Colonic mucosa (tissue), 4 donors: ENCODE data around the gene CASTOR1. TPM values are rescaled to one million over a fixed set of nuclear protein-coding genes. Genes with fewer than 3 reads are reported as not detected.

Source experiments
- DNase-seq: peaks from one replicate; pipeline ENCODE4 v3.0.0-alpha.2; 2020
- H3K27ac ChIP-seq: fragments of 200-600 bp; one replicate; pipeline ENCODE4 v1.8.0; 2021
- H3K27me3 ChIP-seq: fragments of 200-600 bp; one replicate; pipeline ENCODE4 v1.8.0; 2021
- H3K36me3 ChIP-seq: fragments of 200-600 bp; one replicate; pipeline ENCODE4 v1.8.0; 2021
- H3K4me1 ChIP-seq: fragments of 200-600 bp; one replicate; pipeline ENCODE4 v1.8.0; 2021; ENCODE audit warnings: mild to moderate bottlenecking
- H3K4me3 ChIP-seq: fragments of 200-600 bp; one replicate; pipeline ENCODE4 v1.8.0; 2021
- H3K9ac ChIP-seq, 2 donors: one replicate each; pipeline ENCODE4 v1.7.0; 2013; ENCODE audit warnings: control low read depth in 2 of 2, low read depth in 2 of 2, low read length in 2 of 2
- H3K9me3 ChIP-seq: fragments of 200-600 bp; one replicate; pipeline ENCODE4 v1.8.0; 2021
- intact Hi-C: fragments of 100-400 bp; cut with DNase I; formaldehyde crosslinking; loops from one replicate; pipeline ENCODE4 v1.14.1; 2022
- total RNA-seq, 2 donors: library from RNA; stranded (reverse); fragmentation: NEBNext Ultra II Directional in 1 of 2; extraction: Animal tissue kit (Norgen Biotek cat#: 25700) in 1 of 2; gene quantifications; one replicate each; pipeline ENCODE4 v1.2.1, GENCODE V29; 2021
- TF ChIP-seq, protein P1 (sequence below): fragments of 200-600 bp; IDR thresholded peaks from one replicate; pipeline ENCODE4 v1.8.0; 2022; ENCODE audit warnings: antibody characterized with exemption, mild to moderate bottlenecking
- donor health status: healthy.
- donor health status: DM: no; HTN: no; CAD: no.
- donor health status: DM: no; HTN: no; CAD: no.

CASTOR1 gene
- total RNA-seq, 2 donors from 2014 or later: 4.5 to 5.0 TPM

DNA sequence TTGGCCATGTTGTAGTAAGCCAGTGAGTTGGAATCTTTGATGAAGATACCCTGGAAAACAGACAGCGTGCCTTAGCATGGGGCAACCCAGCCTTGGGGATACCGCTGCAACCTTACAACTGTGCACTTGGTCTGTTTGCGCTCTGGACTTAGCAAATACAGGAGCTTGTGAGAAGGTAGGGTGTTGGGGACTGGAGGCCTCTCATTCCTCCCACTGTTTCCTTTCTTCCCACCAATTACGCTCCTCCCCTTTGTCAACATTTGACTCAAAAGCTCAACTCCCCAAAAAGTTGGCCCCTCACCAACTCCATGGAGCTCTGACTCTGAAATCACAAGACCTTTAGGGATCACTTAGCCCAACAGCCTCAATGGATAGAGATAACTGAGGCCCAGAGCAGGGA, 45.3 kb upstream of the CASTOR1 start:
- TF ChIP-seq, protein P1, sequence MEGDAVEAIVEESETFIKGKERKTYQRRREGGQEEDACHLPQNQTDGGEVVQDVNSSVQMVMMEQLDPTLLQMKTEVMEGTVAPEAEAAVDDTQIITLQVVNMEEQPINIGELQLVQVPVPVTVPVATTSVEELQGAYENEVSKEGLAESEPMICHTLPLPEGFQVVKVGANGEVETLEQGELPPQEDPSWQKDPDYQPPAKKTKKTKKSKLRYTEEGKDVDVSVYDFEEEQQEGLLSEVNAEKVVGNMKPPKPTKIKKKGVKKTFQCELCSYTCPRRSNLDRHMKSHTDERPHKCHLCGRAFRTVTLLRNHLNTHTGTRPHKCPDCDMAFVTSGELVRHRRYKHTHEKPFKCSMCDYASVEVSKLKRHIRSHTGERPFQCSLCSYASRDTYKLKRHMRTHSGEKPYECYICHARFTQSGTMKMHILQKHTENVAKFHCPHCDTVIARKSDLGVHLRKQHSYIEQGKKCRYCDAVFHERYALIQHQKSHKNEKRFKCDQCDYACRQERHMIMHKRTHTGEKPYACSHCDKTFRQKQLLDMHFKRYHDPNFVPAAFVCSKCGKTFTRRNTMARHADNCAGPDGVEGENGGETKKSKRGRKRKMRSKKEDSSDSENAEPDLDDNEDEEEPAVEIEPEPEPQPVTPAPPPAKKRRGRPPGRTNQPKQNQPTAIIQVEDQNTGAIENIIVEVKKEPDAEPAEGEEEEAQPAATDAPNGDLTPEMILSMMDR: no peak
- no peak overlapping the region for H3K9ac ChIP-seq
- H3K36me3 ChIP-seq: peaks cover 53% of the 10 kb centered on the region
- H3K4me1 ChIP-seq: peaks cover 3% of the 10 kb centered on the region
- no peak overlapping the region for H3K4me3 ChIP-seq
- intact Hi-C loops: no loop called here
- no peak overlapping the region for H3K27ac ChIP-seq
- no peaks in the 10 kb centered on the region for H3K27me3 ChIP-seq
- no peak for DNase-seq
- H3K9me3 ChIP-seq: no peaks in the 10 kb centered on the region

DNA sequence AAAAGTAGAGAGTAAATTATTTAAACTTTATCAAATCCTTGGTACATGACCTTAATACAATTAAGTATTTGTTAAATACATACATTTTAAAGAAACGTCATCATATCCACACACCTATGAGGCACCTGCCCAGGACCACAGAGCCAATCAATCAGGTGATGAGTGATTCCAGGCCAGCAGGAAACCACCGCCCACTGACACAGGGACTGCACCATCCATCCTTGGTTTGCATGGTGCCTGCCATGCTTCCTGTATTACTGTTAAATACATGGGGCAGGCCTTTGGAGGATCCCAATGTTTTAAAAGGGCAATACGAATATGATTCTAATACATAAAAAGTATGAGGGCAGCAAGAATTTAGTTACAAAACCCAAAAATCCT, 44.4 kb upstream of the CASTOR1 start:
- Histone ChIP-seq H3K4me3 (no peak overlapping the region), H3K27me3 (no peaks in the 10 kb centered on the region), H3K27ac (peak overlapping the region; percentile 54), H3K9ac (no peak overlapping the region), H3K36me3 (peaks cover 44% of the 10 kb centered on the region), H3K9me3 (no peaks in the 10 kb centered on the region), H3K4me1 (peaks cover 3% of the 10 kb centered on the region)
- no peak for DNase-seq
- intact Hi-C loops: no loop called here
- TF ChIP-seq, protein P1: no peak

DNA sequence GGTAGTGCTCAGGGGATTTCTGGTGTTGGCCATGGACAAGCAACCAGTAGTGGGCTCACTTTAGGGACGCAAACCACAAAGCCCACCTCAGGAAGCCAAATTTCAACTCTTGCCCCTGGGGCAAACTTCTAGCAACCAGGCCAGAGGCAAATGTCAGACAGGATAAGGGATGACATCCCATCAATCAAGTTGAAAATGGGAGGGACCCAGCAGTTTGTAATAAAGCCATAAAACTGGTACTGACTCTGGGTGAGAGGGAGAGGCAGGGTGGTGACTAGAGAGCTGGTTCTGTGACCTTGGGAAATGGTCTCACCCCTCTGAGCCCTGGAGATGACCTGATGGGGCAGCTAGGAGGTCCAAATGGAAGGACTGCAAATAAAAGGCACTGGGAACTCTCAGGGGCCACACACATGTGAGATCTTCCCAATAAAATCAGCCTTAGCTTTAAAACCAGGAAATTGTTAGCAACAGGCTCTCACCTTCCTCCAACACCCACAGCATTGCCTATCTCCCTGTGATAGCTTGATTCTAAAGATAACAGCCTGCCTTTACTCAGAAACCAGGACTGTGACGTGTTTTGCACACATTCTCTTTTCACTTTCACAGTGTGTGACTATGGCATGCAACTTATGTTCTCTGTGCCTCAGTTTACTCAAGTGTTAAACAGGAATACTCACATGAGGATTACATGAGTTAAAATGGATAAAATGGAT, 43.8 kb upstream of the CASTOR1 start:
- TF ChIP-seq, protein P1: no peak
- intact Hi-C loops: no loop called here
- H3K9ac ChIP-seq: peak overlapping the region in 1 of 2 donors; percentile 37
- H3K4me3 ChIP-seq: no peak overlapping the region
- DNase-seq: peak; percentile 56
- H3K36me3 ChIP-seq: peaks cover 39% of the 10 kb centered on the region
- H3K9me3 ChIP-seq: no peaks in the 10 kb centered on the region
- no peaks in the 10 kb centered on the region for H3K27me3 ChIP-seq
- peak overlapping the region; percentile 54 for H3K27ac ChIP-seq
- H3K4me1 ChIP-seq: peaks cover 3% of the 10 kb centered on the region

DNA sequence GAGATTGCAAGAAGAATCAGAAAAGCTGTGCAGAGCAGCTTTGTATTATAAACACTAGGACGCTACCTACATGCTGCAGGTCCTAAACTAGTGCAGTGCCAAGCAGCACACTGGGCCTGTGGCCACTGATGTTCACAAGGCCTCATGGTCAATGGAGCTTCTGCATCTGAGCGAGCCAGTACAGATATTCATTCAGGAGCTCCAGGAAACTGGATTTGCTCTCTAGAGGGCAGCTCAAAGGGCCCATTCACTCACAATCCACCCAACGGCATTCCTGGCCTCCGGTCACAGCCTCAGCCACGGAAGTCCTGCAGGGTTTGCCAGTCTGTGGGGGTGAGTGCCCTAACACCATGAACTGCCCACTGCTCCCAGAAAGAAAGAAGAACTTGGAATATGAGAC, 43.2 kb upstream of the CASTOR1 start:
- DNase-seq: no peak
- Histone ChIP-seq H3K27ac (peak overlapping the region; percentile 54), H3K9ac (peak overlapping the region in 1 of 2 donors; percentile 37), H3K36me3 (peaks cover 33% of the 10 kb centered on the region), H3K9me3 (no peaks in the 10 kb centered on the region), H3K4me1 (peaks cover 3% of the 10 kb centered on the region), H3K4me3 (no peak overlapping the region), H3K27me3 (no peaks in the 10 kb centered on the region)
- intact Hi-C loops: no loop called here
- TF ChIP-seq, protein P1: no peak

DNA sequence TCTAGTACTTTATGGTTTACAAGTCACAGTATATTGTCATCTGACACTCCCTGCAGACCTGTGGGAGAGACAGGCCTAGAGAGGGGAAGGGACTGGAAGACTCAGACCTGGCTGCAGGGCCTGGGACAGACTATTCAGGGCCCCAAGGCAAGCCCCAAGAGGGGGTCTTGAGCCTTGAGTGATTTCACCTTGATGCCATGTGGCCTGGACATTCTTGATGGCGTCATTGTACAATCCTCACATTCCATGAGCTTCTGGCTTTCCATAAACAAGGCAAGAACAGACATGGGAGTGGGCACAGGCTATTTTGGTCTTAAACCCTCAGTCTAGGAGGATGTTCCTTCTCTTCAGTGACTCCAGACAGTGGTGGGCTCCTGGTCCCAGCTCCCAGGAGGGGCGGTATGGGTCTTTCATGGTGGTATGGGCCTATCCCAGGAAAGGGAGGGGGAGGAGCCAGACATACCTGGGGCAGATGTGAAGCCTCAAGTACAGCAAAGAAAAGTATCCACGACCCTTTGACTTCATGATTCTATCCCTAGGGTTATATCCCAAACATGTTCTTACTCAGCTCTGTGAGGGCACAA, 39.3 kb upstream of the CASTOR1 start:
- TF ChIP-seq, protein P1: no peak
- Histone ChIP-seq H3K9ac (peak overlapping the region; percentile 9 to 26), H3K4me1 (peaks cover 7% of the 10 kb centered on the region), H3K27ac (peak overlapping the region; percentile 84), H3K9me3 (no peaks in the 10 kb centered on the region), H3K27me3 (no peaks in the 10 kb centered on the region), H3K4me3 (no peak overlapping the region), H3K36me3 (peaks cover under 1% of the 10 kb centered on the region)
- intact Hi-C loops: no loop called here
- DNase-seq: no peak
